Panc1 (cell line): Measurements from ENCODE around the gene CDRT4.

Source experiments
- SIN3A ChIP-seq: IDR thresholded peaks from 2 replicates; pipeline ENCODE4 v1.6.1; 2012; ENCODE audit warnings: low read depth, mild to moderate bottlenecking, low read length, moderate library complexity, borderline replicate concordance; ENCODE audit not compliant: insufficient read depth
- TF ChIP-seq, protein P1 (sequence below): fragments of 450-650 bp; IDR thresholded peaks from 2 replicates; pipeline ENCODE4 v1.5.1; 2017; ENCODE audit warnings: mild to moderate bottlenecking

DNA sequence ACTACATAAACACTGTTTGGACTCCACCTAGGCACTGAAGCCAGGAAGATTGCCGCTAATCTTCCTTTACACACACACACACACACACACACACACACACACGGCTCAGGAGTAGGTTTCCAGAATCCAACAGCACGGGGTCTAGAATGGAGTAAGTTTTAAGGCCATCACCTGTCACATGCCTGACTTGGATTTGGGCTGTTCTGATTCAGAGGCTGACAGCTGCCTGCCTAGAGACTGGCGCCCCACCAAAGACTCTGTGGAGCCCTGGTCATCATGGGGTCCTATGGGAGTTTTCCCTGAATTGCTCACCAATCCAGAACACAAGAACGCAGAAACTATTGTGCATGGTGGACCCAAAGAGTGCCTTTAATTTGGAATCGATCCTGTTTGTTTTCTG lies 10.9 kb downstream of the CDRT4 start:
- TF ChIP-seq, protein P1, sequence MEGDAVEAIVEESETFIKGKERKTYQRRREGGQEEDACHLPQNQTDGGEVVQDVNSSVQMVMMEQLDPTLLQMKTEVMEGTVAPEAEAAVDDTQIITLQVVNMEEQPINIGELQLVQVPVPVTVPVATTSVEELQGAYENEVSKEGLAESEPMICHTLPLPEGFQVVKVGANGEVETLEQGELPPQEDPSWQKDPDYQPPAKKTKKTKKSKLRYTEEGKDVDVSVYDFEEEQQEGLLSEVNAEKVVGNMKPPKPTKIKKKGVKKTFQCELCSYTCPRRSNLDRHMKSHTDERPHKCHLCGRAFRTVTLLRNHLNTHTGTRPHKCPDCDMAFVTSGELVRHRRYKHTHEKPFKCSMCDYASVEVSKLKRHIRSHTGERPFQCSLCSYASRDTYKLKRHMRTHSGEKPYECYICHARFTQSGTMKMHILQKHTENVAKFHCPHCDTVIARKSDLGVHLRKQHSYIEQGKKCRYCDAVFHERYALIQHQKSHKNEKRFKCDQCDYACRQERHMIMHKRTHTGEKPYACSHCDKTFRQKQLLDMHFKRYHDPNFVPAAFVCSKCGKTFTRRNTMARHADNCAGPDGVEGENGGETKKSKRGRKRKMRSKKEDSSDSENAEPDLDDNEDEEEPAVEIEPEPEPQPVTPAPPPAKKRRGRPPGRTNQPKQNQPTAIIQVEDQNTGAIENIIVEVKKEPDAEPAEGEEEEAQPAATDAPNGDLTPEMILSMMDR, result no peak
- no peak for TF ChIP-seq SIN3A
